OCI-LY1 (cell line): ENCODE results near the gene IGSF3.
"Not testable (repeated sequence)": the region's sequence is repeated elsewhere in the genome, so short reads cannot be mapped to it uniquely, and the experiment has no call there.

ENCODE experiments used
- CTCF ChIP-seq: fragments of 200-600 bp; sonication (generic), shearing (Covaris generic); IDR thresholded peaks from 2 replicates; pipeline ENCODE4 v1.5.1; 2017; ENCODE audit warnings: mild to moderate bottlenecking, antibody characterized with exemption, low read length, moderate library complexity, mixed read lengths
- EZH2 ChIP-seq: fragments of 200-600 bp; sonication (generic), shearing (Covaris generic); IDR thresholded peaks from 2 replicates; pipeline ENCODE4 v1.8.0; 2017; ENCODE audit warnings: borderline replicate concordance, mixed run types, mild to moderate bottlenecking, antibody characterized with exemption, low read length, moderate library complexity, mixed read lengths

DNA sequence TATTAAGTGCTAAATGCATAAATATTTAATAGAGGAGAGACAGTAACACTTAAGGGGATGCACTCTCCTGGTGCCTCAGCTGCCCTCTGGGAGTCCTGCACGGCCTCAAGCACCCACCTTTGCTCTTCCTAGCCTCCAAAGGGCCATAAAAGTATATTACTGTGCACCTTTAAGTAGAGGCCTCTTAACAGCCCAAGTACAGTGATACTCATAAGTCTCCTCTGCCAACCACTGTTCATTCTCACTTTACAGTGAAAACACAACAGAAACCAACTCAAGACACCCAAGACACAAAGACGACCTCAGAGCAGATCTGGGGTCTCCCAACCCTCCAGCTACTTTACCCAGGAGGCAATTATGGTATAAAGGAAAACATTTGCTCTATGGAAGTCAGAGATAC, 70.1 kb downstream of the IGSF3 start:
- TF ChIP-seq CTCF, EZH2: not testable (repeated sequence)
